Breast epithelium (tissue), 3 donors: Measurements from ENCODE around the gene CPSF4L.

Experiments used
- POLR2A ChIP-seq: fragments of 450-650 bp; IDR thresholded peaks from one replicate; pipeline ENCODE4 v1.6.1; 2016; ENCODE audit warnings: antibody characterized with exemption, mild to moderate bottlenecking, moderate library complexity
- TF ChIP-seq, protein P1 (sequence below), 3 donors: fragments of 450-650 bp; IDR thresholded peaks; one replicate each; pipeline ENCODE4 v1.5.1; 2016 to 2017; ENCODE audit warnings: antibody characterized with exemption in 3 of 3, mild to moderate bottlenecking in 3 of 3, moderate library complexity in 3 of 3

DNA sequence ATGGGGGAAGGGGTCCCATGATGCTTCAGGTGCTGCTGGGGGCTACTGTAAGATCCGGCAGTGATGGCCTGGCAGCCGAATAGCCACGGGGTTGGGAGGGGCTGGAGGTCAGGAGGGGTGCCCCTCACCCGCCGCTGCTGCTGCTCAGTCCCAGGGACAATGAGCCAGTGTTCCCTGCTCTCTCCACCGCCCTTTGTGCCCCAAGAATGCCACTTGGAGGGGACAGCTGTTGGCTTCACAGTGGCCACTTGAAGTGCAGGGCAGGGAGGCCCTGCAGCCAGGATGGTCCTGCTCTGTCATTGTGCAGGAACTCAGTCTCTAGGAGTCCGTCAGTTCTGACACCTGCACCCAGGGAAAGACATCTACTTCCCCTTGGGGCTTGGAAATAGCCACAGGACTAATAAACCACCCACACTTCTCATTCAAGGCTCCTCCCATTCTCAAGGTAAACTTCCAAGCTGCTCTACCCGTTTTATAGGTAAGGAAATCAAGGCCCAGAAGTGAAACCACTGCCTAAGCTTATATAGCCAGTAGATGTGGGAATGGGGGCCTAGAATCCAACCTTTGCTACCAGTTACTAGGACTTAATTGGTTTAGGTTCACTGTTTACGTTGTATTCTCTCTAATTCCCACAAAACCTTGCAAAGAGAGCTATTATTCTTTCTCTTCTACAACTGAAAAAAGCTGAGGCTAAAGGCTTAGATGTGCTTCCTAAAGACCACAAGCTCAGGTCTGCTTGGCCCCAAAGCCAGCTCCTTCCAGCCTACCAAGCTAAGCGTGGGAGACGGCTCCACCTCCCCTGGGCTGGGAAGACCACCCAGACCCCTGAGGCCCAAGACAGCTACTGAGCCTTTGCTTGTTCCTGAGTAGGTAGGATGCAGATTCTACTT, 6.2 kb upstream of the CPSF4L start:
- TF ChIP-seq, protein P1, sequence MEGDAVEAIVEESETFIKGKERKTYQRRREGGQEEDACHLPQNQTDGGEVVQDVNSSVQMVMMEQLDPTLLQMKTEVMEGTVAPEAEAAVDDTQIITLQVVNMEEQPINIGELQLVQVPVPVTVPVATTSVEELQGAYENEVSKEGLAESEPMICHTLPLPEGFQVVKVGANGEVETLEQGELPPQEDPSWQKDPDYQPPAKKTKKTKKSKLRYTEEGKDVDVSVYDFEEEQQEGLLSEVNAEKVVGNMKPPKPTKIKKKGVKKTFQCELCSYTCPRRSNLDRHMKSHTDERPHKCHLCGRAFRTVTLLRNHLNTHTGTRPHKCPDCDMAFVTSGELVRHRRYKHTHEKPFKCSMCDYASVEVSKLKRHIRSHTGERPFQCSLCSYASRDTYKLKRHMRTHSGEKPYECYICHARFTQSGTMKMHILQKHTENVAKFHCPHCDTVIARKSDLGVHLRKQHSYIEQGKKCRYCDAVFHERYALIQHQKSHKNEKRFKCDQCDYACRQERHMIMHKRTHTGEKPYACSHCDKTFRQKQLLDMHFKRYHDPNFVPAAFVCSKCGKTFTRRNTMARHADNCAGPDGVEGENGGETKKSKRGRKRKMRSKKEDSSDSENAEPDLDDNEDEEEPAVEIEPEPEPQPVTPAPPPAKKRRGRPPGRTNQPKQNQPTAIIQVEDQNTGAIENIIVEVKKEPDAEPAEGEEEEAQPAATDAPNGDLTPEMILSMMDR (IDR thresholded peaks at IDR 0.05), result no peak
- TF ChIP-seq POLR2A, result no peak
